ENCODE data around the gene RPL9.
"Not testable (repeated sequence)": the region's sequence is repeated elsewhere in the genome, so short reads cannot be mapped to it uniquely, and the experiment has no call there.

RPL9 gene

GRCh38 chr4:39458505-39459300 lies at the start of gene RPL9, which contains the start of gene LIAS:
Gene RPL9, minus strand, starts transcription at chr4:39458922. Its CDS starts 483 bp downstream, at chr4:39458439.
Gene LIAS, plus strand, starts transcription at chr4:39459056. Its CDS starts 62 bp downstream, at chr4:39459118.
- Histone ChIP-seq H3K4me1 (ENCODE audit: control insufficient read depth, insufficient read depth, low read length) (no peaks in the 10 kb centered on the region), H3K9me3 (ENCODE audit: control insufficient read depth, insufficient read depth, low read length) (no peaks in the 10 kb centered on the region), H3K36me3 (ENCODE audit: control insufficient read depth, insufficient read depth, low read length) (peaks cover 24% of the 10 kb centered on the region; the same call in 1 of the 2 replicates), H3K27ac (ENCODE audit: low read length) (no peak within 1 kb of the TSS), H3K4me3 (ENCODE audit: low read length) (peak within 1 kb of the TSS; percentile 81), H3K27me3 (ENCODE audit: control insufficient read depth, insufficient read depth, low read length) (no peaks in the 10 kb centered on the region)
- WGBS (ENCODE audit: insufficient coverage, insufficient read length), result no CpG with 5 or more reads among the region's 55 CpGs
- peak; percentile 98 for DNase-seq (ENCODE audit: low read depth, low spot score)

DNA sequence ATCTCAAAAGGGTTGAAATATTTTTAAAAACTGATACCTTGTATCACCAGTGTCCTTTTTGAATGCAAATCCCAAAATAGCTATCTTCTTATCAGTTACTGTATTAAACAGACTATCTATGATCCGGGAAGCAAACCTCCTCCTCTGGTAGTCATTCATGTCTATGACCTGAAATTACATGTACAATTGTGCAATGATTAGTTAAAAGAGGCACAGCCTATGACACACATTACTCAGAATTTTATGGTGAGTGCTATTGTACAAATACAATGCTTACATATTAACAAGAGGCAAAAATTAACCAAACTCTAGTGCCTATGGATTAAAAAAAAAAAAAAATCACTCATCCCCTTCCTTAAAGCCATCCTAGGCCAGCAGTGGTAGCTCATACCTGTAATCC lies 46.9 kb upstream of the RPL9 start:
- H3K27ac ChIP-seq (ENCODE audit: low read length), result no peak overlapping the region
- H3K9me3 ChIP-seq (ENCODE audit: control insufficient read depth, insufficient read depth, low read length), result no peaks in the 10 kb centered on the region
- peaks cover 37% of the 10 kb centered on the region for H3K36me3 ChIP-seq (ENCODE audit: control insufficient read depth, insufficient read depth, low read length)
- no peak for DNase-seq (ENCODE audit: low read depth, low spot score)
- H3K4me3 ChIP-seq (ENCODE audit: low read length), result no peak overlapping the region
- no peaks in the 10 kb centered on the region for H3K27me3 ChIP-seq (ENCODE audit: control insufficient read depth, insufficient read depth, low read length)
- H3K4me1 ChIP-seq (ENCODE audit: control insufficient read depth, insufficient read depth, low read length), result no peaks in the 10 kb centered on the region
- no CpG with 5 or more reads among the region's 1 CpG for whole genome bisulfite sequencing (ENCODE audit: insufficient coverage, insufficient read length)

GRCh38 chr4:39504538-39504937 lies 45.8 kb upstream of the RPL9 start:
- Histone ChIP-seq H3K9me3 (ENCODE audit: control insufficient read depth, insufficient read depth, low read length) (no peaks in the 10 kb centered on the region), H3K27me3 (ENCODE audit: control insufficient read depth, insufficient read depth, low read length) (no peaks in the 10 kb centered on the region), H3K27ac (ENCODE audit: low read length) (no peak overlapping the region), H3K4me3 (ENCODE audit: low read length) (no peak overlapping the region), H3K36me3 (ENCODE audit: control insufficient read depth, insufficient read depth, low read length) (peaks cover 33% of the 10 kb centered on the region), H3K4me1 (ENCODE audit: control insufficient read depth, insufficient read depth, low read length) (no peaks in the 10 kb centered on the region)
- WGBS (ENCODE audit: insufficient coverage, insufficient read length), result no CpG with 5 or more reads among the region's 2 CpGs
- no peak for DNase-seq (ENCODE audit: low read depth, low spot score)

DNA sequence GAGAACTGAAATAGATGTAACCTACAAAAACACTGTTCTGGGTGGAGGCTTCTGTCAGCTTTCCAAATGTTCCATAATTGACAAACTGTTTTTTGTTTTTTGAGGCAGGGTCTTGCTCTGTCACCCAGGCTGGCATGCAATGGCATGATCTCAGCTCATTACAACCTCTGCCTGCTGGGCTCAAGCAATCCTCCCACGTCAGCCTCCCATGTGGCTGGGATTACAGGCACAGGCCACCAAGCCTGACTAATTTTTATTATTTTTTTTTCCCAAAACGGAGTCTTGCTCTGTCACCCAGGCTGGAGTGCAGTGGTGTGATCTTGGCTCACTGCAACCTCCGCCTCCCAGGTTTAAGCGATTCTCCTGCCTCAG lies 43.9 kb upstream of the RPL9 start:
- H3K27ac ChIP-seq (ENCODE audit: low read length); H3K27me3 ChIP-seq (ENCODE audit: control insufficient read depth, insufficient read depth, low read length); H3K4me1 ChIP-seq (ENCODE audit: control insufficient read depth, insufficient read depth, low read length); H3K9me3 ChIP-seq (ENCODE audit: control insufficient read depth, insufficient read depth, low read length); DNase-seq (ENCODE audit: low read depth, low spot score); H3K4me3 ChIP-seq (ENCODE audit: low read length): not testable (repeated sequence)
- peaks cover 24% of the 10 kb centered on the region; the same call in 1 of the 2 replicates for H3K36me3 ChIP-seq (ENCODE audit: control insufficient read depth, insufficient read depth, low read length)
- WGBS (ENCODE audit: insufficient coverage, insufficient read length), result no CpG with 5 or more reads among the region's 4 CpGs

DNA sequence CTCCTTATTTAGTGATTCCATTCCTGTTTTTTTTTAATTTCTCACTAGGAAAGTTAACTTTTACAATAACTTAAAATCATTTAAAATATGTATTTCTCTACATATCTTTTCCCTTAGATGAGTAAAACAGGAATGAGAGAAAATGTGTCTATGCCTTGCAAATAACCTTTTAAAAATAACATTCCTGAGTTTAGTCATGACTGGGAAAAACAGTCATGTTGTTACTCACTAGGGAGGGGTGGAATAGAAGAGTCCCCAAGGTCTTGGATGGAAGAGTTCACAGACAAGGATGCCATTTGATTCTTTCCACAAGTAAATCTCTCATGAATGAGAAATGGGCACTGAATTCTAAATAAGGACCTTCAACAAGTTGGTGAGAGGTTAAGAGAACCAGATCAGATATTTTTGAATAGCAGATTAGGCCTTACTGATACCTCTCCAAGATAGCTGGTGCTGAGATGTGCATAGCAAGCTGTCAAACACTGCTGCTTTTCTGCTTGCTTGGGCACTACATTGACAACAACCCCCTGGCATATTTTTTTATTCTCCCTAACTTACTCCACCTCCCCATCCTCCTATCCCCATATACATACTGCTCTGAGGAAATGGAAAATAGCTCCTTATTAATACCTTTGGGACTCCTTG lies 43.4 kb upstream of the RPL9 start:
- Histone ChIP-seq H3K4me3 (ENCODE audit: low read length) (no peak overlapping the region), H3K36me3 (ENCODE audit: control insufficient read depth, insufficient read depth, low read length) (peaks cover 20% of the 10 kb centered on the region; the same call in 1 of the 2 replicates), H3K9me3 (ENCODE audit: control insufficient read depth, insufficient read depth, low read length) (no peaks in the 10 kb centered on the region), H3K27ac (ENCODE audit: low read length) (no peak overlapping the region), H3K27me3 (ENCODE audit: control insufficient read depth, insufficient read depth, low read length) (no peaks in the 10 kb centered on the region), H3K4me1 (ENCODE audit: control insufficient read depth, insufficient read depth, low read length) (no peaks in the 10 kb centered on the region)
- no peak for DNase-seq (ENCODE audit: low read depth, low spot score)

- no peaks in the 10 kb centered on the region for H3K27me3 ChIP-seq (ENCODE audit: control insufficient read depth, insufficient read depth, low read length)
These were observed 40.0 kb upstream of the RPL9 start for GRCh38 chr4:39498727-39499020.

GRCh38 chr4:39497909-39498726 lies 39.4 kb upstream of the RPL9 start:
- H3K9me3 ChIP-seq (ENCODE audit: control insufficient read depth, insufficient read depth, low read length), result no peaks in the 10 kb centered on the region
- no peaks in the 10 kb centered on the region for H3K4me1 ChIP-seq (ENCODE audit: control insufficient read depth, insufficient read depth, low read length)
- WGBS (ENCODE audit: insufficient coverage, insufficient read length), result no CpG with 5 or more reads among the region's 1 CpG
- H3K36me3 ChIP-seq (ENCODE audit: control insufficient read depth, insufficient read depth, low read length), result peaks cover 6% of the 10 kb centered on the region; the same call in 1 of the 2 replicates
- DNase-seq (ENCODE audit: low read depth, low spot score), result no peak
- H3K27ac ChIP-seq (ENCODE audit: low read length), result no peak overlapping the region
- H3K4me3 ChIP-seq (ENCODE audit: low read length), result no peak overlapping the region
- no peaks in the 10 kb centered on the region for H3K27me3 ChIP-seq (ENCODE audit: control insufficient read depth, insufficient read depth, low read length)

More at GRCh38 chr4:39498727-39499020, 40.0 kb upstream of the RPL9 start:
- Histone ChIP-seq H3K27ac (ENCODE audit: low read length) (no peak overlapping the region), H3K36me3 (ENCODE audit: control insufficient read depth, insufficient read depth, low read length) (peaks cover 10% of the 10 kb centered on the region; the same call in 1 of the 2 replicates), H3K4me3 (ENCODE audit: low read length) (no peak overlapping the region), H3K4me1 (ENCODE audit: control insufficient read depth, insufficient read depth, low read length) (no peaks in the 10 kb centered on the region), H3K9me3 (ENCODE audit: control insufficient read depth, insufficient read depth, low read length) (no peaks in the 10 kb centered on the region)
- DNase-seq (ENCODE audit: low read depth, low spot score), result no peak

DNA sequence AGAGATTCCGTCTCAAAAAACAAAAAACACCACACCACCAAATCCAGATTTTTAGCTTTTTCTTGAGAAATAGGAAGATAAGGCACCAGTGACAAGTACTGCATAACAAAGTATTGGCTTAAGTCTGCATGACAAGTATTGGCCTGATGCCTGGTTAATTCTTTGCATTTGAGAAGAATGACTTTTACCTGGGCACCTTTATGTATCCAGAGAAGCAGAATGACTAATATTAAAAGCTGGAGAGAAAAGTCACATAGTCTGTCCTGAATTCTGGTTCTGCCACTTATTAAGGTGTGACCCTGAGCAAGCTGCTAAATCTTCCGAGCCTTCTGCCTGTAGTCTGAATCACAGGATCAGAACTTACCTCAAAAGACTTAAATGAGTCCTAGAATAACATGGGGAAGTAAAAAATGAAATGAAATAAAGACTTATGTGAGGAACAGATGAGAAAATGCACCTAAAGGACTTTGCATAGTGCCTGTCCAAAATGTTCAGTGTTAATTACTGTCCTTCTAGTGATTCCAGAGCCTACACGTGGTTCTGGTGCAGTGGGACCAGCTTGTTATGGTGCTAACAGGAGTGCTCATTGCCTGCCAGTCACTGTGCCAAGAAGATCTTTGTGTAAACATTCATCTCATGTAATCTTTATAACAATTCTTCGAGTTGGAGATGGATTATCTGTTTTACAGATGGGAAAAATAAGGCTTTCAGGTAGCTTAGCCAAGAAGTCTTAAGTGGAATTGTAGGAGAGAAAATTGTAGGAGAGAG lies 36.9 kb upstream of the RPL9 start:
- no peak for DNase-seq (ENCODE audit: low read depth, low spot score)
- no peak overlapping the region for H3K4me3 ChIP-seq (ENCODE audit: low read length)
- no CpG with 5 or more reads among the region's 4 CpGs for WGBS (ENCODE audit: insufficient coverage, insufficient read length)
- 0 out of 2 replicates have a peak, but pooled peaks cover 2% of the 10 kb centered on the region for H3K36me3 ChIP-seq (ENCODE audit: control insufficient read depth, insufficient read depth, low read length)
- no peak overlapping the region for H3K27ac ChIP-seq (ENCODE audit: low read length)
- no peaks in the 10 kb centered on the region for H3K27me3 ChIP-seq (ENCODE audit: control insufficient read depth, insufficient read depth, low read length)
- no peaks in the 10 kb centered on the region for H3K4me1 ChIP-seq (ENCODE audit: control insufficient read depth, insufficient read depth, low read length)
- no peaks in the 10 kb centered on the region for H3K9me3 ChIP-seq (ENCODE audit: control insufficient read depth, insufficient read depth, low read length)

GRCh38 chr4:39494354-39494753 lies 35.6 kb upstream of the RPL9 start:
- H3K4me1 ChIP-seq (ENCODE audit: control insufficient read depth, insufficient read depth, low read length), result no peaks in the 10 kb centered on the region
- no peak overlapping the region for H3K4me3 ChIP-seq (ENCODE audit: low read length)
- no peak overlapping the region for H3K27ac ChIP-seq (ENCODE audit: low read length)
- H3K36me3 ChIP-seq (ENCODE audit: control insufficient read depth, insufficient read depth, low read length), result 0 out of 2 replicates have a peak, but pooled peaks cover 2% of the 10 kb centered on the region
- no peaks in the 10 kb centered on the region for H3K9me3 ChIP-seq (ENCODE audit: control insufficient read depth, insufficient read depth, low read length)
- WGBS (ENCODE audit: insufficient coverage, insufficient read length), result no CpG with 5 or more reads among the region's 1 CpG
- no peaks in the 10 kb centered on the region for H3K27me3 ChIP-seq (ENCODE audit: control insufficient read depth, insufficient read depth, low read length)
- no peak for DNase-seq (ENCODE audit: low read depth, low spot score)

DNA sequence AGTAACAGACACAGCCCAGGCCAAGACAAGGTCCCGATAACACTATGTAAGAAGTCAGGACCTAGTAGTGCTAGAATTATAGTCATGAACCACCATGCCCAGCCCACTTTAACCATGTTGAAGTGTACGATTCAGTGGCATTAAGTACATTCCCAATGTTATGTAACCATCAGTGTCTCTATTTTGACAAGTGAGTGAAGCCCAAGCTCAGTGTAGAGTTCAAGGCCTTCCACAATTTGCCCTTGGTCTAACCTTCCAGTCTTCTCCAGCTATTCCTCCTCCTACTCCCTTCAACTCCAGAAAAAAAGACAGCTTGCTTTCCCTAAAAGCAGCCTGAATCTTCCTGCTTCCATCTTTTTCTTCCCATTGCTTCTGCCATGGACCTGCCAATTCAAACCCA lies 31.6 kb upstream of the RPL9 start:
- Histone ChIP-seq H3K27me3 (ENCODE audit: control insufficient read depth, insufficient read depth, low read length) (no peaks in the 10 kb centered on the region), H3K4me3 (ENCODE audit: low read length) (no peak overlapping the region), H3K9me3 (ENCODE audit: control insufficient read depth, insufficient read depth, low read length) (no peaks in the 10 kb centered on the region), H3K27ac (ENCODE audit: low read length) (no peak overlapping the region), H3K36me3 (ENCODE audit: control insufficient read depth, insufficient read depth, low read length) (no peaks in the 10 kb centered on the region), H3K4me1 (ENCODE audit: control insufficient read depth, insufficient read depth, low read length) (no peaks in the 10 kb centered on the region)
- DNase-seq (ENCODE audit: low read depth, low spot score), result no peak
- WGBS (ENCODE audit: insufficient coverage, insufficient read length), result no CpG with 5 or more reads among the region's 2 CpGs
